HCT116 (cell line): Measurements from ENCODE around the gene COL1A1. TPM values are rescaled to one million over a fixed set of nuclear protein-coding genes. Genes with fewer than 3 reads are reported as not detected.

Source experiments
- ATAC-seq: fragments of 200-7000 bp; cut with Tn5 transposase; 2 replicates; pipeline ENCODE4 v1.9.1; 2020; ENCODE audit warnings: mild to moderate bottlenecking, moderate library complexity
- BruUV-seq: library from RNA; stranded (reverse); fragments of 400-500 nt; replicated peaks from 2 replicates; lab custom pipeline; 2021; lab: Mats Ljungman, UMichigan
- CTCF ChIA-PET: fragments of 300-600 bp; sonication (Branson Sonifier 250); formaldehyde crosslinking; loops from one replicate; lab custom pipeline; 2021; ENCODE audit warnings: antibody characterized with exemption; lab: Charles Lee
- POLR2A ChIA-PET: fragments of 300-600, 350-600 bp; sonication (Branson Sonifier 250); formaldehyde crosslinking; loops from one replicate; lab custom pipeline; 2021; ENCODE audit warnings: antibody characterized with exemption; lab: Charles Lee
- RAD21 ChIA-PET, 2 experiments: fragments of 300-600 bp; sonication (Branson Sonifier 250); formaldehyde crosslinking; loops; one replicate each; lab custom pipeline; 2023; ENCODE audit warnings: low total read pairs in 2 of 2; ENCODE audit not compliant: uncharacterized antibody in 2 of 2, unreplicated experiment in 2 of 2, low non-redundant PET in 1 of 2; lab: Charles Lee
- DNase-seq: peaks from one replicate; pipeline ENCODE4 v3.0.0-alpha.2; 2010; ENCODE audit warnings: low read depth, low spot score
- H2AFZ ChIP-seq: fragments of 200-600 bp; shearing (Covaris generic), sonication (generic); 2 replicates; pipeline ENCODE4 v1.6.1; 2017; ENCODE audit warnings: low read depth, mixed run types, mixed read lengths, antibody characterized with exemption, low read length; ENCODE audit not compliant: poor library complexity, severe bottlenecking
- H3K27ac ChIP-seq: 2 replicates; pipeline ENCODE4 v1.5.1; 2012; ENCODE audit warnings: low read depth, low read length
- H3K27me3 ChIP-seq: fragments of 200-600 bp; sonication (generic); 2 replicates; pipeline ENCODE4 v1.6.1; 2016; ENCODE audit warnings: mixed run types, low read length, mixed read lengths; ENCODE audit not compliant: insufficient read depth
- H3K36me3 ChIP-seq, 2 experiments: fragments of 200-500 bp in 1 of 2; fragments of 200-600 bp in 1 of 2; sonication (Bioruptor generic) in 1 of 2; sonication (generic) in 1 of 2; 2 replicates each; pipeline versions ENCODE4 v1.5.1 to v1.6.1; 2014 to 2016; ENCODE audit warnings: low read length in 2 of 2, inconsistent platforms in 1 of 2, mixed read lengths in 1 of 2, mixed run types in 1 of 2; ENCODE audit not compliant: insufficient read depth in 2 of 2, control insufficient read depth in 1 of 2
- H3K4me1 ChIP-seq, 2 experiments: fragments of 200-600 bp in 1 of 2; sonication (generic) in 1 of 2; 2 replicates each; pipeline versions ENCODE4 v1.5.1 to v1.6.1; 2012 to 2017; ENCODE audit warnings: low read length in 2 of 2, inconsistent platforms in 1 of 2, mild to moderate bottlenecking in 1 of 2, mixed read lengths in 1 of 2, mixed run types in 1 of 2, moderate library complexity in 1 of 2; ENCODE audit not compliant: insufficient read depth in 2 of 2, control insufficient read depth in 1 of 2
- H3K4me2 ChIP-seq: fragments of 200-600 bp; sonication (generic); 2 replicates; pipeline ENCODE4 v1.6.1; 2017; ENCODE audit warnings: mixed run types, low read length, mixed read lengths
- H3K4me3 ChIP-seq, 2 experiments: fragments of 200-600 bp in 1 of 2; sonication (generic) in 1 of 2; replicated peaks in 1 of 2; 2 replicates each; pipeline ENCODE4 v1.5.1; 2011 to 2016; ENCODE audit warnings: low read length in 2 of 2, control low read depth in 1 of 2, low read depth in 1 of 2, mild to moderate bottlenecking in 1 of 2, mixed read lengths in 1 of 2, mixed run types in 1 of 2
- H3K79me2 ChIP-seq: fragments of 200-600 bp; sonication (generic); 2 replicates; pipeline ENCODE4 v1.6.1; 2017; ENCODE audit warnings: mild to moderate bottlenecking, mixed run types, low read length, moderate library complexity, mixed read lengths; ENCODE audit not compliant: insufficient read depth
- H3K9ac ChIP-seq: fragments of 200-600 bp; sonication (generic); 2 replicates; pipeline ENCODE4 v1.6.1; 2016; ENCODE audit warnings: low read length, mixed read lengths
- H3K9me2 ChIP-seq: fragments of 200-600 bp; sonication (generic), shearing (Covaris generic); 2 replicates; pipeline ENCODE4 v1.6.1; 2017; ENCODE audit warnings: mixed run types, mild to moderate bottlenecking, moderate library complexity; ENCODE audit not compliant: insufficient read depth
- H3K9me3 ChIP-seq, 2 experiments: fragments of 200-500 bp in 1 of 2; fragments of 200-600 bp in 1 of 2; sonication (Bioruptor generic) in 1 of 2; sonication (generic) in 1 of 2; 2 replicates each; pipeline ENCODE4 v1.6.1; 2014 to 2017; ENCODE audit warnings: low read length in 2 of 2, mixed read lengths in 2 of 2, inconsistent platforms in 1 of 2, low read depth in 1 of 2, mild to moderate bottlenecking in 1 of 2, mixed run types in 1 of 2, moderate library complexity in 1 of 2; ENCODE audit not compliant: control insufficient read depth in 1 of 2, insufficient read depth in 1 of 2
- H4K20me1 ChIP-seq: fragments of 200-600 bp; sonication (generic), shearing (Covaris generic); 2 replicates; pipeline ENCODE4 v1.6.1; 2017; ENCODE audit warnings: mixed run types, mild to moderate bottlenecking, moderate library complexity; ENCODE audit not compliant: insufficient read depth
- ATF3 ChIP-seq: IDR thresholded peaks from 2 replicates; pipeline ENCODE4 v1.6.1; 2012
- EGR1 ChIP-seq: IDR thresholded peaks from 2 replicates; pipeline ENCODE4 v1.6.1; 2012; ENCODE audit warnings: low read depth
- EZH2 ChIP-seq: fragments of 200-600 bp; sonication (generic); IDR thresholded peaks from 2 replicates; pipeline ENCODE4 v1.6.1; 2017; ENCODE audit warnings: antibody characterized with exemption, mixed run types
- EZH2phosphoT487 ChIP-seq: fragments of 200-600 bp; IDR thresholded peaks from 2 replicates; pipeline ENCODE4 v1.6.1; 2018; ENCODE audit warnings: antibody characterized with exemption, borderline replicate concordance
- JUND ChIP-seq: IDR thresholded peaks from 2 replicates; pipeline ENCODE4 v1.6.1; 2012
- POLR2AphosphoS5 ChIP-seq: IDR thresholded peaks from 2 replicates; pipeline ENCODE4 v1.6.1; 2011; ENCODE audit warnings: mild to moderate bottlenecking, low read depth, low read length, moderate library complexity
- SP1 ChIP-seq: IDR thresholded peaks from 2 replicates; pipeline ENCODE4 v1.6.1; 2012; ENCODE audit warnings: low read depth
- YY1 ChIP-seq: IDR thresholded peaks from 2 replicates; pipeline ENCODE4 v1.6.1; 2011; ENCODE audit warnings: low read length, low read depth, moderate library complexity, mild to moderate bottlenecking; ENCODE audit not compliant: insufficient replicate concordance; ENCODE audit errors: extremely low read depth
- ZBTB33 ChIP-seq: IDR thresholded peaks from 2 replicates; pipeline ENCODE4 v1.6.1; 2011; ENCODE audit warnings: mild to moderate bottlenecking, low read length, moderate library complexity; ENCODE audit not compliant: insufficient replicate concordance; ENCODE audit errors: extremely low read depth
- ZFX ChIP-seq: fragments of 450-650 bp; IDR thresholded peaks from 2 replicates; pipeline ENCODE4 v1.6.1; 2017
- intact Hi-C: fragments of 100-400 bp; cut with micrococcal nuclease; formaldehyde crosslinking; loops from 2 replicates; pipeline ENCODE4 v1.10.0; 2022
- total RNA-seq: library from RNA; stranded (reverse); gene quantifications from one replicate; pipeline ENCODE4 v1.2.1, GENCODE V29; 2021; ENCODE audit not compliant: unreplicated experiment
- TF ChIP-seq, protein P1 (sequence below): IDR thresholded peaks from 2 replicates; pipeline ENCODE4 v1.6.1; 2012

Gene COL1A1
- total RNA-seq, 1 experiment from 2014 or later, result 33.6 TPM

- Histone ChIP-seq H3K4me3 (no peak overlapping the region), H3K4me1 (peaks cover 5 to 16% of the 10 kb centered on the region in 2 experiments), H4K20me1 (peaks cover 4% of the 10 kb centered on the region; the same call in 1 of the 2 replicates), H2AFZ (no peak overlapping the region), H3K36me3 (peaks cover 82 to 95% of the 10 kb centered on the region in 2 experiments), H3K4me2 (no peak overlapping the region), H3K9ac (no peak overlapping the region), H3K27ac (peak overlapping the region; percentile 15; the same call in 1 of the 2 replicates), H3K79me2 (peaks cover 47% of the 10 kb centered on the region; the same call in 1 of the 2 replicates), H3K9me3 (no peaks in the 10 kb centered on the region), H3K27me3 (no peaks in the 10 kb centered on the region), H3K9me2 (no peaks in the 10 kb centered on the region)
- POLR2A ChIA-PET, result interaction anchor here (1.7 kb wide), 1 partner anchor 12 kb away, joined by 4 read pairs; no protein-coding TSS in a partner anchor
- TF ChIP-seq YY1, result no peak
- CTCF ChIA-PET, result interaction anchor here (1.0 to 2.2 kb wide), 6 partner anchors 12 to 45 kb away, joined by 3 to 5 read pairs (median 4); partner anchors contain the start of gene SGCA
- RAD21 ChIA-PET, result no interaction called here
- intact Hi-C loops, result no loop called here
- DNase-seq, result no peak
- no peak for ATAC-seq
- no TSS peak for BruUV-seq
Measured at GRCh38 chr17:50139185-50139783, 62.1 kb downstream of the COL1A1 start.

DNA sequence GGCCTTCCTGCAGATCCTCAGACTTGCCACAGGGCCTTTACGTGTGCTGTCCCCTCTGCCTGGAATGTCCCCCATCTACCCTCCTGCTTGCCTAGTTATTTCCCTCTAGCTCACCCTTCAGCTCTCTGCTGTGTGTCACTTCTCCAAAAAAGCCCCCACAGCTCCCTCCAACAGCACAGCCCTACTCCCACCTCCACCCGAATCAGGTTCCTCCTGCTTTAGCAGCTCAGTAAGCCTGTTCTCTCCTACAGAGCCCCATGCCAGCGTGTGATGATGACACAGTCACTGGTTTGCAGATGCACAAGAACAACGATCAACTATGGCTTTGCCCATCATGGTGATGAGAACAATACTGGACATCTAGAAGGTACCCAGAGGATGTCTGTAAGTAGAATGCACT is 64.4 kb downstream of the COL1A1 start:
- no peak for TF ChIP-seq EGR1
- no peak for TF ChIP-seq ATF3
- TF ChIP-seq, protein P1, sequence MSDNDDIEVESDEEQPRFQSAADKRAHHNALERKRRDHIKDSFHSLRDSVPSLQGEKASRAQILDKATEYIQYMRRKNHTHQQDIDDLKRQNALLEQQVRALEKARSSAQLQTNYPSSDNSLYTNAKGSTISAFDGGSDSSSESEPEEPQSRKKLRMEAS, result no peak
- no peak for TF ChIP-seq ZBTB33
- TF ChIP-seq POLR2AphosphoS5, result no peak
- no peak for TF ChIP-seq JUND
- no peak for TF ChIP-seq ZFX
- no peak for TF ChIP-seq SP1
- TF ChIP-seq EZH2phosphoT487, result no peak
- no peak for TF ChIP-seq EZH2
- POLR2A ChIA-PET, result interaction anchor here (0.6 kb wide), 1 partner anchor 15 kb away, joined by 3 read pairs; no protein-coding TSS in a partner anchor
- peaks cover 69 to 78% of the 10 kb centered on the region in 2 experiments for H3K36me3 ChIP-seq
- BruUV-seq, result no TSS peak
- peaks cover 4% of the 10 kb centered on the region; the same call in 1 of the 2 replicates for H4K20me1 ChIP-seq
- no peaks in the 10 kb centered on the region for H3K27me3 ChIP-seq
- CTCF ChIA-PET, result interaction anchor here (1.2 to 1.4 kb wide), 3 partner anchors 9 to 15 kb away, joined by 4 to 5 read pairs (median 4); no protein-coding TSS in a partner anchor
- RAD21 ChIA-PET, result no interaction called here
- no peaks in the 10 kb centered on the region for H3K9me2 ChIP-seq
- no peak overlapping the region for H2AFZ ChIP-seq
- no peak overlapping the region for H3K4me2 ChIP-seq
- peaks cover 25% of the 10 kb centered on the region; the same call in 1 of the 2 replicates for H3K79me2 ChIP-seq
- intact Hi-C loops, result no loop called here
- peaks cover 12 to 34% of the 10 kb centered on the region in 2 experiments for H3K4me1 ChIP-seq
- H3K9me3 ChIP-seq, result no peaks in the 10 kb centered on the region
- DNase-seq (no peak), ATAC-seq (no peak)
- H3K4me3 ChIP-seq, result no peak overlapping the region
- no peak overlapping the region for H3K27ac ChIP-seq
- H3K9ac ChIP-seq, result no peak overlapping the region
